Subcutaneous adipose tissue (tissue), 4 donors: ENCODE results near the gene EYS. TPM values are rescaled to one million over a fixed set of nuclear protein-coding genes. Genes with fewer than 3 reads are reported as not detected.

Source experiments
- total RNA-seq, 4 donors: library from RNA; depleted of rRNA; stranded (reverse); fragments of >200 nt; gene quantifications; one replicate each; pipeline ENCODE4 v1.1.0, GENCODE V29; 2016
- TF ChIP-seq, protein P1 (sequence below): fragments of 450-650 bp; IDR thresholded peaks from one replicate; pipeline ENCODE4 v1.5.1; 2016; ENCODE audit warnings: low read depth, mild to moderate bottlenecking, control low read depth, antibody characterized with exemption, moderate library complexity

Gene EYS
- total RNA-seq, 4 donors from 2014 or later: 0.17 to 3.8 (median 0.82) TPM

DNA sequence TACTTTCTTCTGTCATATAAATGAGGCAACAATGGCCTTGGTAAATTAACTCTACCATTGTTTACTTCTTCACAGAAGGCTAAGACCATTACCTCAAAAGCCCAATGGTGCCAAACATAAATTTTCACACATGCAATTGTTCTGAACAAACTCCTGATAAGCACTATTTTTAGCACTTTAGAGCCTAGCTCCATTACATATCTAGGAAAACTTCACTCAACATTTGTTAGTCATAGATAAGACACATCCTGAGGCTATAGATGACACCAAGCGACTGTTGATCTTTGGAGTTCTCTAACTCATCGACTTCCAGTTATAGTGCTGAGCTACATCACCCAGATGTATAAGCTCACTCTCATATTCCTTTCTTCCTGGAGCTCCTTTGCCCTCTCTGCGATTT, 245.9 kb downstream of the EYS start:
- TF ChIP-seq, protein P1, sequence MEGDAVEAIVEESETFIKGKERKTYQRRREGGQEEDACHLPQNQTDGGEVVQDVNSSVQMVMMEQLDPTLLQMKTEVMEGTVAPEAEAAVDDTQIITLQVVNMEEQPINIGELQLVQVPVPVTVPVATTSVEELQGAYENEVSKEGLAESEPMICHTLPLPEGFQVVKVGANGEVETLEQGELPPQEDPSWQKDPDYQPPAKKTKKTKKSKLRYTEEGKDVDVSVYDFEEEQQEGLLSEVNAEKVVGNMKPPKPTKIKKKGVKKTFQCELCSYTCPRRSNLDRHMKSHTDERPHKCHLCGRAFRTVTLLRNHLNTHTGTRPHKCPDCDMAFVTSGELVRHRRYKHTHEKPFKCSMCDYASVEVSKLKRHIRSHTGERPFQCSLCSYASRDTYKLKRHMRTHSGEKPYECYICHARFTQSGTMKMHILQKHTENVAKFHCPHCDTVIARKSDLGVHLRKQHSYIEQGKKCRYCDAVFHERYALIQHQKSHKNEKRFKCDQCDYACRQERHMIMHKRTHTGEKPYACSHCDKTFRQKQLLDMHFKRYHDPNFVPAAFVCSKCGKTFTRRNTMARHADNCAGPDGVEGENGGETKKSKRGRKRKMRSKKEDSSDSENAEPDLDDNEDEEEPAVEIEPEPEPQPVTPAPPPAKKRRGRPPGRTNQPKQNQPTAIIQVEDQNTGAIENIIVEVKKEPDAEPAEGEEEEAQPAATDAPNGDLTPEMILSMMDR: no peak

DNA sequence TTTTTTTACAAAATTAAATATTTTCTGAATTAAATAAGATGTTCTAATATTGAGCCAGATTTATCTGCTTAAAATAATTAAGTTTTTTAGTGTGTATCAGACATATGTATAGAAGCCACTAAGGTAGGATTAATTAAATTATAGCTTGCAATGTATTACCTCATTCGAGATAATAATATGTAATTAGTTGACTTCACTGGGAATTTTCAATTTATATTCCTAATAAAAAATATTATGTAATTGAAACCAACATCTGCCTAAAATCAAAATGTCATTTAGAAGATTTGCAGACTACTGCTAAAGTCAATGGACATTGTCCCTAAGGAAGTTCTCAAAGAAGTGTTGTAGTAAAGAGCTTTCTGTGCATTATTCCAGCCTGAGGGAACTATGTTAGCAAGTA, 254.7 kb downstream of the EYS start:
- TF ChIP-seq, protein P1: no peak

DNA sequence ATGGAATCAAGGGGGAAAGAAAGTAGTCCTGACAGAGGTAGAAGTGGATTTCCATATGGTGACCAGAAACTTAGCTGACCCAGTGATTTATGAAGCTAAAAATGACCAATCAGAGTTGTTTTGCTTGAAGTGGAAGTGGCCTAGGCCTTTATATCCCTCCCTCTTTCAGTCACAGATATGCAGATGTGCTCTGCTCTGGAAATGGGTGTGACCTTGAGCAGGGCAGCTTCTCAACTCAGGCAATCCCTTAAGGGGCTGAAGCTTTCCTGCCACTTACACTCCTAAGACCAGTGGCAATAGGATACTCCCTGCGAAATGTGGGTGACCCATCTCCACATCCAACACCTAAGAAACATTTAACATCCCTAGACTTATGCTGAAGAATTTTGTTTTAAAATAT, 256.6 kb downstream of the EYS start:
- TF ChIP-seq, protein P1: no peak

DNA sequence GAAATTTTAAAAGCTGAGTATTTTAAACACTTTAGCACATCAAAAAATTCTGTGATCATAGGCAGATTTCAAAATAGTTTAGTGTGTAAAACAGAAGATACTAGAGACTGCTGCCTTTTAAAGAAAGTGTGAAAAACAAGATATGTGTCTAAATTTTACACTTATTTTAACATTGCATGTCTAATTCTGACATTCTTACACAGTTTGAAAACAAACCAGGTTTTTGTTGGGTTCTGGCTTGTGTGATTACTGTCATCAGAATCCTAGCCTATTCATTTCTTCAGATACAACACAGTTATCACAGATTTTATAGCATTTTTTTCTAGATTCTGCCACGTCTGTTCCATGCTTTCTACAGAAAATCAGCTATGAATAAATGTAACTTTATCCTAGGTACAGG, 257.1 kb downstream of the EYS start:
- TF ChIP-seq, protein P1: no peak

DNA sequence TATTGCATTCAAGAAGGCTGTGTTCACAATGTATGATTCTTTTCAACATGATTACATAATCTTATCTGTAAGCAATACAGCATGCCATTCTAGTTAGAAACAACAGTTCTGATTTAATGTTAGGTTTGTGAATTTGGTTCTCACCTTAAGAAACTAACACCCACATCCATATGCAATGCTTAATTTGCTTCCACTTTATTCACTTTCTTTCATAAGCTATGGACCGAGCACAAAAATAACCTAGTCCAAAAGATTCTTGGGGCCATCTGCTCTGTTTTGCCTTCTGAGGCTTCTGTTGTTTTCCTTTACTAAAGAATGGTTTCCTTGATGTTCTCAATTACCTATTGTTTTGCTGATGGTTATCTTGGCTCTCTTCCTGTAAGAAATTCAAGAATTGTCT, 258.2 kb downstream of the EYS start:
- TF ChIP-seq, protein P1: no peak

DNA sequence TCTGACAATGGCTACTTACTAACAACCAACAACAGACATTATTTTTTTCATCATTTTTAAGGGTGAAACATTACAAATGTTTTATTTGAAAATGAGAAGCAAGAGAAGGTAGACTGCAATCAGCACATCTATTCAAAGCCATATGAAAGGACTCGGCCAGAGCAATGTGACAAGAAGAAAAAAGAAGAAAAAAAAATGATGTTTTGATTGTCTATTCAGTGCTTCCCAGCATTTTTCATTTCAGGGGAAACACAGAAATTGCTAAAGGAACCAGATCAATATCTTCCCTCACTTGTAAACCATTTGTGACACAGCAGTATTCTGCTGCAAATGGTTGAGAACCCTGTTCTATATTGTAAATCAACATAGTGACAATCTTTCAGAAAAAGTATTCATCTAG, 270.7 kb downstream of the EYS start:
- TF ChIP-seq, protein P1: no peak

DNA sequence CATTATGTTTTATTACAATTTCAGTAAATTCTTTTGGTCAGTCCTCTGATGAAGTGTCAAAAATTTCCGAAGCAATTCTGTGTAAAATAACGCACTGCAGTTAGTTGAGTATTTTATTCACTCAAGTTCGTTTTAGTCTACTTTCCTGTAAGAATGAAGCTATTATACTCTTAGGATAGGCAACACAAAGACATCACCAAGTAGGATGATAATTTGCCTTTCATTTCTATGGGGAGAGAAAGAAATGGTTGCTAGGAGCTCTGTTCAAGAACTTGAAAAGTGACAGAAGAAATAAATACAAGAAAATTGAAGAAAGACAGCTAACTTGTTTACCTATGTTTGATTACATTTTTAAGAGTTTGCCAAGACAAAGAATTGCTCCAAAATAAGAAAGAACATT, 290.4 kb downstream of the EYS start:
- TF ChIP-seq, protein P1: no peak
